ENCODE results near the gene SNAPC2. TPM values are rescaled to one million over a fixed set of nuclear protein-coding genes. Genes with fewer than 3 reads are reported as not detected.
A peak's percentile ranks its signal among the peaks of the same experiment; 100 is the strongest.

SNAPC2 gene
- polyA plus RNA-seq, 1 donor (not counting 4 experiments of a cell fraction or from before 2014, with no cell fraction given): 10.7 TPM

DNA sequence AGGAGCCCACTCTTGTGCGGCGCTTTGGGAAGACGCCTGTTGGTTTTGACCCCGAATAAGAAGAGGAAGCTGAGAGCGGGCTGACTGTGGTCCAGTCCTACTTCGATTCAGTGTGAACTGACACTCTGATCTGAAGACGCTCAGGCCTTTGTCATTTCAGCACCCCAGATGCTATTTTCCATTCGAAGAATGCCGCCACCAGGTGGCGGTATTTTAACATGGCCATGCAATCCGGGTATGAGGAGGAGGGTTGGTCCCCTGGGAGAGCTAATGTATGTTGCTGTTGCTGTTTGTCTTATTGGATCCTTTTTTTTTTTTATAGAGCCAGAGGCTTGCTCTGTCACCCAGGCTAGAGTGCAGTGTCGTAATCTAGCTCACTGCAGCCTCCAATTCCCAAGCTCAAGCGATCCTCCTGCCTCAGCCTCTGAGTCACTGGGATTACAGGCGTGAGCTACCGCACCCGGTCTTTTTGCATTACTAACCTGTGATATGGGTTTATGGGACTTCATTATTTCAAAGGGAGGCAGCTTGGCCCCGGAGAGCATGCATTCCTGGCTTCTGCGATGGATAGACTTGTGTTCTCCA is 24.1 kb downstream of the SNAPC2 start:
- FAIRE-seq (peak; percentile 84), DNase-seq (ENCODE audit: low read depth, low spot score) (peak; percentile 58)
- peak overlapping the region; percentile 98 for H3K27ac ChIP-seq (ENCODE audit: control insufficient read depth, insufficient read depth, low read length)
- peaks cover 15% of the 10 kb centered on the region for H3K4me1 ChIP-seq (ENCODE audit: control insufficient read depth, extremely low read depth, insufficient read depth, low read length)
- dilution Hi-C loops (cut with MboI; ENCODE audit: extremely low pct_ligation_motif_present, low sequenced_read_pairs): no loop called here
- no peak for TF ChIP-seq EZH2 (IDR thresholded peaks at IDR 0.05; ENCODE audit: low read length)
- TF ChIP-seq, protein P1, sequence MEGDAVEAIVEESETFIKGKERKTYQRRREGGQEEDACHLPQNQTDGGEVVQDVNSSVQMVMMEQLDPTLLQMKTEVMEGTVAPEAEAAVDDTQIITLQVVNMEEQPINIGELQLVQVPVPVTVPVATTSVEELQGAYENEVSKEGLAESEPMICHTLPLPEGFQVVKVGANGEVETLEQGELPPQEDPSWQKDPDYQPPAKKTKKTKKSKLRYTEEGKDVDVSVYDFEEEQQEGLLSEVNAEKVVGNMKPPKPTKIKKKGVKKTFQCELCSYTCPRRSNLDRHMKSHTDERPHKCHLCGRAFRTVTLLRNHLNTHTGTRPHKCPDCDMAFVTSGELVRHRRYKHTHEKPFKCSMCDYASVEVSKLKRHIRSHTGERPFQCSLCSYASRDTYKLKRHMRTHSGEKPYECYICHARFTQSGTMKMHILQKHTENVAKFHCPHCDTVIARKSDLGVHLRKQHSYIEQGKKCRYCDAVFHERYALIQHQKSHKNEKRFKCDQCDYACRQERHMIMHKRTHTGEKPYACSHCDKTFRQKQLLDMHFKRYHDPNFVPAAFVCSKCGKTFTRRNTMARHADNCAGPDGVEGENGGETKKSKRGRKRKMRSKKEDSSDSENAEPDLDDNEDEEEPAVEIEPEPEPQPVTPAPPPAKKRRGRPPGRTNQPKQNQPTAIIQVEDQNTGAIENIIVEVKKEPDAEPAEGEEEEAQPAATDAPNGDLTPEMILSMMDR (optimal IDR thresholded peaks at IDR 0.05 in 1 of 3, IDR thresholded peaks at IDR 0.05 in 1 of 3, conservative IDR thresholded peaks at IDR 0.05 in 1 of 3; ENCODE audit: extremely low read depth in 1 of 3, insufficient read depth in 2 of 3, low read length in 3 of 3): peak; percentile 76 to 82 (median 80)
- H2AFZ ChIP-seq (ENCODE audit: control insufficient read depth, low read length): peak overlapping the region; percentile 94
- no peaks in the 10 kb centered on the region for H3K9me3 ChIP-seq (ENCODE audit: control insufficient read depth, low read depth, low read length)
- H3K79me2 ChIP-seq (ENCODE audit: control insufficient read depth, insufficient read depth, low read length): peaks cover 30% of the 10 kb centered on the region
- peak overlapping the region; percentile 43 to 100 (median 88) for H3K4me3 ChIP-seq (ENCODE audit: control insufficient read depth in 2 of 3, extremely low read depth in 1 of 3, insufficient read depth in 2 of 3, low read depth in 1 of 3, low read length in 3 of 3)
- no peaks in the 10 kb centered on the region for H3K27me3 ChIP-seq (ENCODE audit: control insufficient read depth, extremely low read depth, insufficient read depth, low read length)
- H3K36me3 ChIP-seq (ENCODE audit: control insufficient read depth in 2 of 2, extremely low read depth in 1 of 2, insufficient read depth in 2 of 2, low read length in 2 of 2): peaks cover 3 to 23% of the 10 kb centered on the region in 2 experiments
- no peaks in the 10 kb centered on the region for H3K9me1 ChIP-seq (ENCODE audit: control insufficient read depth, extremely low read depth, insufficient read depth, low read length)
- peak overlapping the region; percentile 100 for H3K4me2 ChIP-seq (ENCODE audit: control insufficient read depth, extremely low read depth, insufficient read depth, low read depth, low read length)
- peak overlapping the region; percentile 95 for H3K9ac ChIP-seq (ENCODE audit: control insufficient read depth, extremely low read depth, insufficient read depth, low read length)
- no peaks in the 10 kb centered on the region for H4K20me1 ChIP-seq (ENCODE audit: control insufficient read depth, extremely low read depth, insufficient read depth, low read length)

DNA sequence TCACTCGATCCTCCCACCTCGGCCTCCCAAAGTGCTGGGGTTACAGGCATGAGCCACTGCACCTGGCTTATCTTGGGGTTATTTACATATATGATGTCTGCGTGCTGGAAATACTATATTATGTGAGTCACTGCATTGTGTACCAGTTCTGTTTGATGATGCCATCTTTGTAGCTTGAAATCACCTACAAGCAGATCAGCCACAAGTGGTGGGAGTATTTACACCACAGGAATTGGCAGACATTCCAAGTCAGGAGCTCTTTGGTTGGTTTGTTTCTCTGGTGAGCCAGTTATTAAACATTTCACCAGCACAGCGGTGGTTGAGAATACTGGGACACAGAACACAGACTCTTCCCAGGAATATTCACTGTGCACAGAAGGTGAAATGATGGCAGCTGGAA is 27.8 kb downstream of the SNAPC2 start:
- Histone ChIP-seq H3K27ac (ENCODE audit: control insufficient read depth, insufficient read depth, low read length) (no peak overlapping the region), H2AFZ (ENCODE audit: control insufficient read depth, low read length) (no peak overlapping the region), H3K4me2 (ENCODE audit: control insufficient read depth, extremely low read depth, insufficient read depth, low read depth, low read length) (no peak overlapping the region), H3K36me3 (ENCODE audit: control insufficient read depth in 2 of 2, extremely low read depth in 1 of 2, insufficient read depth in 2 of 2, low read length in 2 of 2) (no peaks in the 10 kb centered on the region), H3K4me3 (ENCODE audit: control insufficient read depth in 2 of 3, extremely low read depth in 1 of 3, insufficient read depth in 2 of 3, low read depth in 1 of 3, low read length in 3 of 3) (no peak overlapping the region), H3K9ac (ENCODE audit: control insufficient read depth, extremely low read depth, insufficient read depth, low read length) (no peak overlapping the region), H3K9me1 (ENCODE audit: control insufficient read depth, extremely low read depth, insufficient read depth, low read length) (no peaks in the 10 kb centered on the region), H3K9me3 (ENCODE audit: control insufficient read depth, low read depth, low read length) (no peaks in the 10 kb centered on the region), H3K27me3 (ENCODE audit: control insufficient read depth, extremely low read depth, insufficient read depth, low read length) (no peaks in the 10 kb centered on the region), H4K20me1 (ENCODE audit: control insufficient read depth, extremely low read depth, insufficient read depth, low read length) (no peaks in the 10 kb centered on the region), H3K4me1 (ENCODE audit: control insufficient read depth, extremely low read depth, insufficient read depth, low read length) (peaks cover 15% of the 10 kb centered on the region), H3K79me2 (ENCODE audit: control insufficient read depth, insufficient read depth, low read length) (peaks cover 4% of the 10 kb centered on the region)
- TF ChIP-seq, protein P1 (optimal IDR thresholded peaks at IDR 0.05 in 1 of 3, IDR thresholded peaks at IDR 0.05 in 1 of 3, conservative IDR thresholded peaks at IDR 0.05 in 1 of 3; ENCODE audit: extremely low read depth in 1 of 3, insufficient read depth in 2 of 3, low read length in 3 of 3): no peak
- no peak for TF ChIP-seq EZH2 (IDR thresholded peaks at IDR 0.05; ENCODE audit: low read length)
- dilution Hi-C loops (cut with MboI; ENCODE audit: extremely low pct_ligation_motif_present, low sequenced_read_pairs): no loop called here
- no peak for DNase-seq (ENCODE audit: low read depth, low spot score)
- FAIRE-seq: peak; percentile 13

Measured in keratinocyte (primary cell).